AG04449 (cell line): ENCODE results near the gene LMNB1.
"Not testable (repeated sequence)": the region's sequence is repeated elsewhere in the genome, so short reads cannot be mapped to it uniquely, and the experiment has no call there.

Experiments used
- CTCF ChIA-PET: fragments of 350-600 bp; formaldehyde crosslinking; extraction: SDS; loops from one replicate; lab custom pipeline; 2021; ENCODE audit warnings: antibody characterized with exemption; lab: Yijun Ruan, JAX
- POLR2A ChIA-PET: fragments of 400-600, 350-600 bp; formaldehyde crosslinking; extraction: SDS; loops from one replicate; lab custom pipeline; 2020; ENCODE audit warnings: antibody characterized with exemption, inconsistent platforms; lab: Yijun Ruan, JAX
- DNase-seq: peaks from one replicate; pipeline ENCODE4 v3.0.0-alpha.2; 2010; ENCODE audit warnings: low read depth, low spot score
- H3K4me3 ChIP-seq: 2 replicates; pipeline ENCODE4 v1.5.1; 2011; ENCODE audit warnings: low read depth, mild to moderate bottlenecking, control low read depth, low read length
- CTCF ChIP-seq: IDR thresholded peaks from one replicate; pipeline ENCODE4 v1.5.1; 2011; ENCODE audit warnings: mild to moderate bottlenecking, moderate library complexity, low read length, control low read depth, inconsistent platforms; ENCODE audit not compliant: insufficient read depth; ENCODE audit errors: missing control alignments

Gene LMNB1

GRCh38 chr5:126831156-126831555 lies 54.2 kb downstream of the LMNB1 start:
- no peak for TF ChIP-seq CTCF
- DNase-seq: no peak
- POLR2A ChIA-PET: no interaction called here
- H3K4me3 ChIP-seq: no peak overlapping the region
- CTCF ChIA-PET: interaction anchor here (1.0 to 1.2 kb wide), 3 partner anchors 14 to 484 kb away, joined by 3 to 5 read pairs (median 4); no protein-coding TSS in a partner anchor

GRCh38 chr5:126836778-126837177 lies 59.8 kb downstream of the LMNB1 start:
- CTCF ChIA-PET: interaction anchor here (0.7 to 3.8 kb wide), 15 partner anchors 9 to 660 kb away, joined by 3 to 57 read pairs (median 6); partner anchors contain the start of gene MARCHF3
- POLR2A ChIA-PET: no interaction called here
- TF ChIP-seq CTCF: no peak
- no peak for DNase-seq
- H3K4me3 ChIP-seq: no peak overlapping the region

GRCh38 chr5:126837242-126837641 lies 60.3 kb downstream of the LMNB1 start:
- ChIA-PET CTCF (interaction anchor here (0.7 to 3.8 kb wide), 28 partner anchors 8 to 659 kb away, joined by 3 to 57 read pairs (median 4); partner anchors contain the start of gene MARCHF3), POLR2A (no interaction called here)
- no peak for TF ChIP-seq CTCF
- DNase-seq: no peak
- no peak overlapping the region for H3K4me3 ChIP-seq

GRCh38 chr5:126837906-126838539 lies 61.1 kb downstream of the LMNB1 start:
- no peak overlapping the region for H3K4me3 ChIP-seq
- ChIA-PET CTCF (interaction anchor here (0.6 to 3.8 kb wide), 33 partner anchors 8 to 658 kb away, joined by 3 to 57 read pairs (median 4); partner anchors contain the start of gene MARCHF3), POLR2A (no interaction called here)
- no peak for DNase-seq
- TF ChIP-seq CTCF: peak; percentile 39

- CTCF ChIA-PET, H3K4me3 ChIP-seq, DNase-seq, POLR2A ChIA-PET: not testable (repeated sequence)
These were observed 62.5 kb downstream of the LMNB1 start for GRCh38 chr5:126839407-126839806.

GRCh38 chr5:126843375-126843774 lies 66.4 kb downstream of the LMNB1 start:
- CTCF ChIA-PET, POLR2A ChIA-PET, DNase-seq, H3K4me3 ChIP-seq: not testable (repeated sequence)

GRCh38 chr5:126845470-126846070 lies 68.6 kb downstream of the LMNB1 start:
- H3K4me3 ChIP-seq, DNase-seq, POLR2A ChIA-PET: not testable (repeated sequence)
- CTCF ChIA-PET: interaction anchor here (1.2 to 1.3 kb wide), 2 partner anchors 8 to 198 kb away, joined by 5 to 6 read pairs; no protein-coding TSS in a partner anchor
